ENCODE results near the gene HRH1.
"Not testable (repeated sequence)": the region's sequence is repeated elsewhere in the genome, so short reads cannot be mapped to it uniquely, and the experiment has no call there.

The HRH1 gene

GRCh38 chr3:11204697-11205348, 50.5 kb downstream of the HRH1 start:
- no peak for DNase-seq (ENCODE audit: low read depth)

DNA sequence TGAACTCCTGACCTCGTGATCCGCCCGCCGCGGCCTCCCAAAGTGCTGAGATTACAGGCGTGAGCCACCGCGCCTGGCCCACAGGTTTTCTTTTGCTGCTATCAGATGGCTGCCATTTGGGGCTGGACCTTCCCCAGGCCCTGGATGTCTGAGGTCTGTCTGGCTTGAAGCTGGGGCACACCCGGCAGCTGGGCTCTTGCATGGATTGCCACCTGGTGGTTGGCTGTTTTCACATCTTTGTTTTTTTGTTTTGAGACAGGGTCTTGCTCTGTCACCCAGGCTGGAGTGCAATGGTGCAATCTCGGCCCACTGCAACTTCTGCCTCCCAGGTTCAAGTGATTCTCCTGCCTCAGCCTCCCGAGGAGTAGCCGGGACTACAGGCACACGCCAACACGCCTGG, 51.6 kb downstream of the HRH1 start:
- DNase-seq (ENCODE audit: low read depth), result not testable (repeated sequence)

DNA sequence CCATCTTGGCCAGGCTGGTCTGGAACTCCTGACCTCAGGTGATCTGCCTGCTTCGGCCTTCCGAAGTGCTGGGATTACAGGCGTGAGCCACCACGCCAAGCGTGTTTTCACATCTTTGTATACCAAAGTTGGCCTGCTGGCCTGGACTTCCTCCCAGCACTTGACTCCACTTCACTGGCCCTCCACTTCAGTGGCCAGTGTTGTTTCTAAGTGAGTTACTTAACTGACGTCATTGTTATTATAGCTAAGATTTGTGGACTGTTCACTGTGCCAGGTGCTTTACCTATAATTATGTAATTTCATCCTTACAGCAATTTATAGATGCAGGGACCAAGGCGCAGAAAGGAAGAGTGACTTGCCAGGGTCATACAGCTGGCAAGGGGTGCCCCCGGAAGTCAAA, 52.0 kb downstream of the HRH1 start:
- DNase-seq (ENCODE audit: low read depth), result no peak

GRCh38 chr3:11206953-11207352, 52.7 kb downstream of the HRH1 start:
- DNase-seq (ENCODE audit: low read depth), result no peak

- no peak for DNase-seq (ENCODE audit: low read depth)
These were observed 57.4 kb downstream of the HRH1 start for GRCh38 chr3:11211531-11212298.

GRCh38 chr3:11212299-11212608, 58.0 kb downstream of the HRH1 start:
- DNase-seq (ENCODE audit: low read depth), result no peak

DNA sequence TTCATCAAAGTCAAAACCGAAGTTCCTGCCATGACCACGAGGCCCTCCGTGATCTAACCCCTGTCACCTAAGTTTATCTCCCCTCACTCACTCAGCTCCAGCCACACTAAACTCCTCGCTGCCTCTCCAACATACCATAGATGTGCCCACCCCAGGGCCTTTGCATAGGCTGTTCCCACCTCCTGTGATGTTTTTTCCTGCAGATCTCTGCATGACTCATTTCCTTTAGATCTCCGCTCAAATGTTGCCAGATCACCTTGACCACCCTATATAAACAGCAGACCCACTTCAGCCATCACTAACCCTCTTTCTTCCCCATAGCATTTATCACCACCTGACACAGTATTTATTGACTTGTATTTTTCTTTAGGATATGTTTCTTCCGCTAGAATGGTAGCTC, 58.5 kb downstream of the HRH1 start:
- DNase-seq (ENCODE audit: low read depth), result no peak

- no peak for DNase-seq (ENCODE audit: low read depth)
These were observed 59.6 kb downstream of the HRH1 start for GRCh38 chr3:11213810-11214450.

- no peak for DNase-seq (ENCODE audit: low read depth)
These were observed 60.2 kb downstream of the HRH1 start for GRCh38 chr3:11214451-11214978.

DNA sequence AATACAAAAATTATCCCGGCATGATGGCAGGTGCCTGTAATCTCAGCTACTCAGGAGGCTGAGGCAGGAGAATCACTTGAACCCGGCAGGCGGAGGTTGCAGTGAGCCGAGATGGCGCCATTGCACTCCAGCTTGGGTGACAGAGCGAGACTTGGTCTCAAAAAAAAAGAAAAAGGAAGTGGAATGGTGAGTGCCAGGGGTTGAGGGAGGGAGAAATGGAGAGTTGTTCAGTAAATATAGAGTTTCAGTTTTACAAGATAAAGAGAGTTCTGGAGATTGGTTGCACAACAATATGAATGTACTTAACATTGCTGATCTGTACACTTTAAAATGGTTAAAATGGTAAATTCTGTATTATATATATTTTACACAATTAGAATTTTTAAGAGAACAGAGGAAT, 63.1 kb downstream of the HRH1 start:
- not testable (repeated sequence) for DNase-seq (ENCODE audit: low read depth)

DNA sequence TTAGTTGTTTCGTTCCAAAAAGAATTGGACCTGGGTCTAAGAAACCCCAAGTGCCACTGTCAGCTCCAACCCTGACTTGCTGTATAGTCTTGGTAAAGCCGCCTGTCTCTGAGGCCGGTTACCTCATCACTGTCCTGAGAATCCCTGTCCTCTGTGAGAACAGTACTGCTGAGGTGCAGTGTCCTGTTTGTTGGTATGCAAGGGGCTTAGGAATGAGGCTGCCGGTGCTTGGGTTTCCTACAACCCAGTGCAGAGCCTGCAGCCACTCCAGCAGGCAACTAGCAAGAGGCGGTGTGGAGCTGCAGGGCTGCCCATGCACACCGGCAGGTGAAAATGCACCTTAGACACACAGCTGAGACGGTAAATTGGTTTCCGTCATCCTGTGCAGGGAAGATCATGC, 65.9 kb downstream of the HRH1 start:
- no peak for DNase-seq (ENCODE audit: low read depth)

GRCh38 chr3:11221818-11222415, 67.6 kb downstream of the HRH1 start:
- DNase-seq (ENCODE audit: low read depth), result no peak

DNA sequence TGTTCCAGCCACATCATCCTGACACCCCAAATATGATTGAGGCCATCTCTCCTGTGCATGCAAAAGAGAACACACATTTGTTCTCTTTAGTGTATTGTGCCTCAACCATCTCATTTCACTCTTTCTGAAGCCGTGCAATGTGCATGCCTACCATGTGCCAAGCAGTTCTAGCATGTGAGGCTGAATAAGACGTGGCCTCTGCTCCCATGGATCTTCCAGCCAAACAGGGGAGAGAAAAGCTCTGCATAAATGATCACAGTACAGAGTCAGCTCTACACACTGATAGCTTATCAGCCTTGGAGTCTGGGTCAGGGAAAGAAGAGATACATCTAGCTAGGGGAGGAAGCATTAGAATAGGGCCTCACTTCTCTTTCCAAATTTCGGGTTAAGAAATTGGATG, 69.7 kb downstream of the HRH1 start:
- DNase-seq (ENCODE audit: low read depth), result no peak

DNA sequence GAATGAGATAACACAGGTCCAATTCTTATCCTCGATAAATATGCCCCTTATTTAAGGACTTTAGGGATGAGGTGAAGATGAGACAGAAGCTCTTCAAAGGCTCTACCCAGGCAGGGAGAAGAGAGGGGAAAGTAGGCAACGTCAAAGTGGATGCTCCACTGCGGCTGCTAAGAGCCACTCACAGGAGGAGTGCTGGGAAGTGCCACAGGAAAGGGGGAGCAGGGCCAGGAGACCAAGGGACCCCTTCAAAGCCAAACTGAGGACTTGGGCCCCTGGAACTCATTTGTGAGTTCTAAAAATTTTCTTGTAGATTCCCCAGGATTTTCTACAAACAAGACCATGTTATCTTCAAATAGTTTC, 70.6 kb downstream of the HRH1 start:
- DNase-seq (ENCODE audit: low read depth), result no peak

GRCh38 chr3:11226042-11226370, 71.7 kb downstream of the HRH1 start:
- no peak for DNase-seq (ENCODE audit: low read depth)

GRCh38 chr3:11228041-11228440, 73.7 kb downstream of the HRH1 start:
- no peak for DNase-seq (ENCODE audit: low read depth)

DNA sequence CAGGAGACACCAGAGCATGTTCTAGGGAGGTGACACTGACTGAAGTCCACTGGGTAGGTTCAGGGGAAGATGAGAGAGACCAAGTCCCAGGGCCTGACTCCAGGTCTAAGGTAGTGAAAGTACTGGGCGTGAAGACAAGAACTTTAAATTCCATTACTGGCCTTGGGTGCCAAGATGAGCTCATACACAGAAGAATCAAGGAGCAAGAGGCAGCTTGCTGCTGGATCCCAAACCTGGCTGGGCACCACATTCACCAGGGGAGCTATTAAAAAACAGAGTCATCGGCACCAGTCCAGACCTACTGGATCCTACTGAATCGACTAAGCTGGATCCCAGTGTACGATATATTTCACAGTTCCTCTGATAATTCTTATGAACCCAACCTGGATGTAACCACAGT, 75.8 kb downstream of the HRH1 start:
- no peak for DNase-seq (ENCODE audit: low read depth)

DNA sequence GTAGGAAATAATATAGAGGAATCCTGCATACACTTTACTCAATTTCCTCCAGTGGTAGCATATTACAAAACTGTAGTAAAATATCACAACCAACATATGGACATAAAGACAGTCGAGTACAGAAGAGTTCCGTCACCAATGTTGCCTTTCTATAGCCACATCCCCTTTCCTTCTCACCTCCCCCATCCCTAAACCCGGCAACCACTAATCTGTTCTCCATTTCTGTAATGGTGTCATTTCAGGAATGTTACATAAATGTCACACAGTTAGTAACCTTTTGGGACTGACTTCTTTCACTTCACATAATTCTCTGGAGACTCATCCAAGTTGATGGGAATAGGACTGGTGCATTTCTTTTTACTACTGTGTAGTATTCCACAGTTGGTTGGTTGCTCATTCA, 76.5 kb downstream of the HRH1 start:
- no peak for DNase-seq (ENCODE audit: low read depth)

DNA sequence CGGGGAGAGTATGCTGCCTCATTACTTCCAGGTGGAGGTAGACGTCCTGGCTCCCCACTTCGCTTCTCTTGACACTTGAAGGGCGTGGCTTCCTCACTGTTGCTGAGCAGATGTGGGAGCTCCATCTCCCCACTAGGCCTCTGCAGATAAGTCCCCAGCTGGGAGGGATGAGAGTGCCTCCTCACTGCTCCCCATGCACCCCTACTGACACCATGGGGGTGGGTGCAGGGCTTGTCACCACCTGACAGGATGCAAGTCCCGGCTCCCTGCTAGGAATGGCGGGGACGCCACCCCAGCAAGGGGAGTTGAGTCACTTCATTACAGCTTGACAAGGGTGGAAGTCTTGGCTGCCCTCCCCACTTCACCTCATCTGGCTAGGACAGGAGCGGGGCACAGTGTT, 81.1 kb downstream of the HRH1 start:
- DNase-seq (ENCODE audit: low read depth), result no peak

DNA sequence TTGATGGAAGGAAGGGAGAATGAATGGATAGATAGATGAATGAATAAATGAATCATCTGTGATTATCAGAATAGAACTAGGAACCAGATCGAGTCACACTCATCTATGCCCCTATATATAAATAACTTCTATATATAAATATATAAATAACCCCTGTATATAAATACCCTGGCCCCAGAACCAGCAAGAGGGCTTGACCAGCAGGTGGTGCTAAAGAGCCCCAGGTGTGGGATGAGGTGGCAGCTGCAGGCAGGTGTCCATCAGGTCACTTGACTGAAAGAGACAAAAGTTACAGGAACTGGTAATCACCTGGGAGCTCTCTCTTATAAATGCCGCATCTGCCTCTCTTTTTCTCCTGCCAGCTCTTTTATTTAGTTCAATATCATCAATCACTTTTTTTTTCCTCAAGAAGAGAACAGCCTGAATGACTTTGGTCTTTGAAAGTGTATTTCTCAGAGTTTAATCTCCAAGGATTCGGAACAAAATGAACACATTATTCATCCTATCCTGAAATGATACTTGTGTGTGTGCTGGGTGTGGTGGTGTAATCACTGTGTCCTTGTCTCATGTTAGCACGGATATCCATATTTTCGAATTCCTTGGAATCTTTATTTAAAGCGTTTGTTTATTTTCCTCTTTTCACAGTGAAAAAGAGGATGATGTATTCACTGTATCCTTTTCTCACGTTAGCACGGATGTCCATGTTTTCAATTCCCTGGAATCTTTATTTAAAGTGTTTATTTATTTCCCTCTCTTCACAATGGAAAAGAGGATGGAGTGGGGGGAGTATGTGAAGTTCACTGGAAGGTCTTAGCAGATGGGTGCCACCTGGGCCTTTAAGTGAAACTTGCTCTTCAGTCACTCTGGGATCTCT, 82.5 kb downstream of the HRH1 start:
- DNase-seq (ENCODE audit: low read depth), result peak; percentile 79

- no peak for DNase-seq (ENCODE audit: low read depth)
These were observed 83.8 kb downstream of the HRH1 start for GRCh38 chr3:11238060-11238459.

GRCh38 chr3:11238880-11239279, 84.6 kb downstream of the HRH1 start:
- no peak for DNase-seq (ENCODE audit: low read depth)

All from activated T-cell treated with anti-CD3 and anti-CD28 coated beads for 1 hour (primary cell).